Progenitor cell of endocrine pancreas (in vitro differentiated cells): ENCODE results near the gene MRPS2. TPM values are rescaled to one million over a fixed set of nuclear protein-coding genes. Genes with fewer than 3 reads are reported as not detected.

Experiments
- DNase-seq: peaks from one replicate; pipeline ENCODE4 v3.0.0; 2021; ENCODE audit warnings: low spot score; ENCODE audit not compliant: unreplicated experiment
- H3K27ac Mint-ChIP-seq: 2 replicates; pipeline ENCODE4 v1.8.0; 2021; ENCODE audit warnings: mild to moderate bottlenecking, moderate library complexity, mixed read lengths
- H3K27me3 Mint-ChIP-seq: 2 replicates; pipeline ENCODE4 v1.8.0; 2021; ENCODE audit warnings: mixed read lengths
- H3K36me3 Mint-ChIP-seq: 2 replicates; pipeline ENCODE4 v1.8.0; 2022; ENCODE audit warnings: mixed read lengths; ENCODE audit not compliant: insufficient read depth
- H3K4me1 Mint-ChIP-seq: 2 replicates; pipeline ENCODE4 v1.8.0; 2021; ENCODE audit warnings: low read depth, mixed read lengths
- H3K4me3 Mint-ChIP-seq: 2 replicates; pipeline ENCODE4 v1.8.0; 2021; ENCODE audit warnings: low read depth, mild to moderate bottlenecking, moderate library complexity, mixed read lengths
- H3K9me3 Mint-ChIP-seq: 2 replicates; pipeline ENCODE4 v1.8.0; 2021; ENCODE audit warnings: low read depth, mixed read lengths
- CTCF ChIP-seq: fragments of 200-600 bp; sonication (generic); IDR thresholded peaks from one replicate; pipeline ENCODE4 v1.5.0; 2021; ENCODE audit warnings: antibody characterized with exemption, mild to moderate bottlenecking; ENCODE audit not compliant: unreplicated experiment
- total RNA-seq: library from RNA; stranded (reverse); gene quantifications from 2 replicates; pipeline ENCODE4 v1.2.1, GENCODE V29; 2021

MRPS2 gene
- total RNA-seq, 1 donor from 2014 or later, result 40.0 TPM

- no peaks in the 10 kb centered on the region for H3K27me3 Mint-ChIP-seq
- no peak for TF ChIP-seq CTCF
- DNase-seq, result no peak
- H3K27ac Mint-ChIP-seq, result no peak overlapping the region
- peak overlapping the region; percentile 47 for H3K4me3 Mint-ChIP-seq
- H3K9me3 Mint-ChIP-seq, result no peaks in the 10 kb centered on the region
- peaks cover 4% of the 10 kb centered on the region for H3K36me3 Mint-ChIP-seq
- H3K4me1 Mint-ChIP-seq, result peaks cover 7% of the 10 kb centered on the region
These were observed 18.3 kb upstream of the MRPS2 start for GRCh38 chr9:135482015-135482754.

GRCh38 chr9:135484460-135485277 is 15.8 kb upstream of the MRPS2 start:
- H3K36me3 Mint-ChIP-seq, result peaks cover 6% of the 10 kb centered on the region
- DNase-seq, result no peak
- no peak for TF ChIP-seq CTCF
- no peaks in the 10 kb centered on the region for H3K9me3 Mint-ChIP-seq
- no peak overlapping the region for H3K4me3 Mint-ChIP-seq
- no peak overlapping the region for H3K27ac Mint-ChIP-seq
- H3K4me1 Mint-ChIP-seq, result peaks cover 2% of the 10 kb centered on the region
- H3K27me3 Mint-ChIP-seq, result no peaks in the 10 kb centered on the region

GRCh38 chr9:135485385-135485784 is 15.1 kb upstream of the MRPS2 start:
- Mint-ChIP-seq H3K4me1 (peaks cover 2% of the 10 kb centered on the region), H3K27me3 (no peaks in the 10 kb centered on the region), H3K27ac (no peak overlapping the region), H3K4me3 (no peak overlapping the region), H3K9me3 (no peaks in the 10 kb centered on the region), H3K36me3 (peaks cover 6% of the 10 kb centered on the region)
- DNase-seq, result no peak
- no peak for TF ChIP-seq CTCF

GRCh38 chr9:135485832-135486231 is 14.7 kb upstream of the MRPS2 start:
- no peak for TF ChIP-seq CTCF
- Mint-ChIP-seq H3K4me1 (peaks cover 2% of the 10 kb centered on the region), H3K27me3 (no peaks in the 10 kb centered on the region), H3K27ac (no peak overlapping the region), H3K36me3 (peaks cover 6% of the 10 kb centered on the region), H3K9me3 (no peaks in the 10 kb centered on the region), H3K4me3 (no peak overlapping the region)
- DNase-seq, result no peak

- H3K27me3 Mint-ChIP-seq, result no peaks in the 10 kb centered on the region
- H3K36me3 Mint-ChIP-seq, result peaks cover 9% of the 10 kb centered on the region
- H3K9me3 Mint-ChIP-seq, result no peaks in the 10 kb centered on the region
- no peak overlapping the region for H3K4me3 Mint-ChIP-seq
- no peak for TF ChIP-seq CTCF
- no peak overlapping the region for H3K27ac Mint-ChIP-seq
- no peak for DNase-seq
- peaks cover 4% of the 10 kb centered on the region for H3K4me1 Mint-ChIP-seq
These were observed 14.0 kb upstream of the MRPS2 start for GRCh38 chr9:135486267-135487065.
